Measurements from ENCODE around the gene KRTAP5-5. TPM values are rescaled to one million over a fixed set of nuclear protein-coding genes. Genes with fewer than 3 reads are reported as not detected.

KRTAP5-5 gene
- polyA plus RNA-seq, 1 donor (not counting 4 experiments of a cell fraction or from before 2014, with no cell fraction given): not detected

DNA sequence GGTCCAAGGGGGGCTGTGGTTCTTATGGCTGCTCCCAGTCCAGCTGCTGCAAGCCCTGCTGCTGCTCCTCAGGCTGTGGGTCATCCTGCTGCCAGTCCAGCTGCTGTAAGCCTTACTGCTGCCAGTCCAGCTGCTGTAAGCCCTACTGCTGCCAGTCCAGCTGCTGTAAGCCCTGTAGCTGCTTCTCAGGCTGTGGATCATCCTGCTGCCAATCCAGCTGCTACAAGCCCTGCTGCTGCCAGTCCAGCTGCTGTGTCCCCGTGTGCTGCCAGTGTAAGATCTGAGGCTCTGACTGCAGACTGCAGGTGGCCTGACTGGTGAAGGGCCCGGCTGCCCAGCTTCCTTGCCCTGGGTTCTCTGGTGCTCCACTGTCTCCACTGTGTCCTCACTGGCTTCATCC, 696 bp downstream of the KRTAP5-5 start:
- FAIRE-seq (no peak), DNase-seq (ENCODE audit: low read depth, low spot score) (no peak)
- TF ChIP-seq EZH2 (IDR thresholded peaks at IDR 0.05; ENCODE audit: low read length): no peak
- TF ChIP-seq, protein P1, sequence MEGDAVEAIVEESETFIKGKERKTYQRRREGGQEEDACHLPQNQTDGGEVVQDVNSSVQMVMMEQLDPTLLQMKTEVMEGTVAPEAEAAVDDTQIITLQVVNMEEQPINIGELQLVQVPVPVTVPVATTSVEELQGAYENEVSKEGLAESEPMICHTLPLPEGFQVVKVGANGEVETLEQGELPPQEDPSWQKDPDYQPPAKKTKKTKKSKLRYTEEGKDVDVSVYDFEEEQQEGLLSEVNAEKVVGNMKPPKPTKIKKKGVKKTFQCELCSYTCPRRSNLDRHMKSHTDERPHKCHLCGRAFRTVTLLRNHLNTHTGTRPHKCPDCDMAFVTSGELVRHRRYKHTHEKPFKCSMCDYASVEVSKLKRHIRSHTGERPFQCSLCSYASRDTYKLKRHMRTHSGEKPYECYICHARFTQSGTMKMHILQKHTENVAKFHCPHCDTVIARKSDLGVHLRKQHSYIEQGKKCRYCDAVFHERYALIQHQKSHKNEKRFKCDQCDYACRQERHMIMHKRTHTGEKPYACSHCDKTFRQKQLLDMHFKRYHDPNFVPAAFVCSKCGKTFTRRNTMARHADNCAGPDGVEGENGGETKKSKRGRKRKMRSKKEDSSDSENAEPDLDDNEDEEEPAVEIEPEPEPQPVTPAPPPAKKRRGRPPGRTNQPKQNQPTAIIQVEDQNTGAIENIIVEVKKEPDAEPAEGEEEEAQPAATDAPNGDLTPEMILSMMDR (optimal IDR thresholded peaks at IDR 0.05 in 1 of 3, IDR thresholded peaks at IDR 0.05 in 1 of 3, conservative IDR thresholded peaks at IDR 0.05 in 1 of 3; ENCODE audit: extremely low read depth in 1 of 3, insufficient read depth in 2 of 3, low read length in 3 of 3): no peak
- H3K9me3 ChIP-seq (ENCODE audit: control insufficient read depth, low read depth, low read length): no peaks in the 10 kb centered on the region
- H3K36me3 ChIP-seq (ENCODE audit: control insufficient read depth in 2 of 2, extremely low read depth in 1 of 2, insufficient read depth in 2 of 2, low read length in 2 of 2): no peaks in the 10 kb centered on the region
- no peak overlapping the region for H3K4me2 ChIP-seq (ENCODE audit: control insufficient read depth, extremely low read depth, insufficient read depth, low read depth, low read length)
- H2AFZ ChIP-seq (ENCODE audit: control insufficient read depth, low read length): no peak overlapping the region
- dilution Hi-C loops (cut with MboI; ENCODE audit: extremely low pct_ligation_motif_present, low sequenced_read_pairs): loop anchor here (10.0 kb wide), 1 partner anchor 95 kb away; no protein-coding TSS in a partner anchor
- no peak overlapping the region for H3K27ac ChIP-seq (ENCODE audit: control insufficient read depth, insufficient read depth, low read length)
- no peaks in the 10 kb centered on the region for H3K4me1 ChIP-seq (ENCODE audit: control insufficient read depth, extremely low read depth, insufficient read depth, low read length)
- H3K4me3 ChIP-seq (ENCODE audit: control insufficient read depth in 2 of 3, extremely low read depth in 1 of 3, insufficient read depth in 2 of 3, low read depth in 1 of 3, low read length in 3 of 3): no peak overlapping the region
- no peaks in the 10 kb centered on the region for H4K20me1 ChIP-seq (ENCODE audit: control insufficient read depth, extremely low read depth, insufficient read depth, low read length)
- peaks cover 18% of the 10 kb centered on the region for H3K27me3 ChIP-seq (ENCODE audit: control insufficient read depth, extremely low read depth, insufficient read depth, low read length)
- H3K9me1 ChIP-seq (ENCODE audit: control insufficient read depth, extremely low read depth, insufficient read depth, low read length): no peaks in the 10 kb centered on the region
- H3K9ac ChIP-seq (ENCODE audit: control insufficient read depth, extremely low read depth, insufficient read depth, low read length): no peak overlapping the region
- H3K79me2 ChIP-seq (ENCODE audit: control insufficient read depth, insufficient read depth, low read length): no peaks in the 10 kb centered on the region

DNA sequence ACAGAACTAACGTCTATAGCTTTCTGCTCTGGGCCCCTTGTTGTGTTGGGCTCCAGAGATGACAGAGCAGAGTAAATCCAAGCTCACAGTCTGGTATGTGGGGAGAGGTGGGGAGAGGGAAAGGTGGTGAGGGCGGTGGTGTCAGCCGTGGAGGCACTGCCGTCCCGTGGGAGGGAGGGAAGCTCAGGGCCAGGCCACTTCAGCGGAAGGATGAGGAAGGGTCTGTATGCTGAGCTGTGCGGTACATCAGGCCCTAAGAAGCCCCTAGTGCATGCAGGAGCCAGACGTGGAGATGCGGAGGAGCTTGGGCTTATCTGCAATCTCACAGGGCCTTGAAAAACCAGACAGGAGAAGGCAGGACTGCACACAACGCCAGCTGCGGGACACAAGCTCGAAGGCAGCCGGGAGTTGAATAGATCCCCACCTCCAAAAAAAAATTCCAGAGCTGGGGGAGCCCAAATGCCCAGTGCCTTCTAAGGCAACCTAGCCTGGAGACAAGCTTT, 1.5 kb downstream of the KRTAP5-5 start:
- Histone ChIP-seq H3K27me3 (ENCODE audit: control insufficient read depth, extremely low read depth, insufficient read depth, low read length) (peaks cover 18% of the 10 kb centered on the region), H3K4me3 (ENCODE audit: control insufficient read depth in 2 of 3, extremely low read depth in 1 of 3, insufficient read depth in 2 of 3, low read depth in 1 of 3, low read length in 3 of 3) (no peak overlapping the region), H3K9ac (ENCODE audit: control insufficient read depth, extremely low read depth, insufficient read depth, low read length) (no peak overlapping the region), H2AFZ (ENCODE audit: control insufficient read depth, low read length) (no peak overlapping the region), H3K4me1 (ENCODE audit: control insufficient read depth, extremely low read depth, insufficient read depth, low read length) (no peaks in the 10 kb centered on the region), H3K36me3 (ENCODE audit: control insufficient read depth in 2 of 2, extremely low read depth in 1 of 2, insufficient read depth in 2 of 2, low read length in 2 of 2) (no peaks in the 10 kb centered on the region), H4K20me1 (ENCODE audit: control insufficient read depth, extremely low read depth, insufficient read depth, low read length) (no peaks in the 10 kb centered on the region), H3K27ac (ENCODE audit: control insufficient read depth, insufficient read depth, low read length) (no peak overlapping the region), H3K79me2 (ENCODE audit: control insufficient read depth, insufficient read depth, low read length) (no peaks in the 10 kb centered on the region), H3K9me1 (ENCODE audit: control insufficient read depth, extremely low read depth, insufficient read depth, low read length) (no peaks in the 10 kb centered on the region), H3K9me3 (ENCODE audit: control insufficient read depth, low read depth, low read length) (no peaks in the 10 kb centered on the region), H3K4me2 (ENCODE audit: control insufficient read depth, extremely low read depth, insufficient read depth, low read depth, low read length) (no peak overlapping the region)
- DNase-seq (ENCODE audit: low read depth, low spot score) (no peak), FAIRE-seq (no peak)
- no peak for TF ChIP-seq EZH2 (IDR thresholded peaks at IDR 0.05; ENCODE audit: low read length)
- TF ChIP-seq, protein P1 (optimal IDR thresholded peaks at IDR 0.05 in 1 of 3, IDR thresholded peaks at IDR 0.05 in 1 of 3, conservative IDR thresholded peaks at IDR 0.05 in 1 of 3; ENCODE audit: extremely low read depth in 1 of 3, insufficient read depth in 2 of 3, low read length in 3 of 3): no peak
- dilution Hi-C loops (cut with MboI; ENCODE audit: extremely low pct_ligation_motif_present, low sequenced_read_pairs): loop anchor here (10.0 kb wide), 1 partner anchor 96 kb away; no protein-coding TSS in a partner anchor
